Activated T-cell treated with anti-CD3 and anti-CD28 coated beads, Interleukin-2, amount 50 U/mL, for 72 hours (primary cell): ENCODE data around the gene PRLR. TPM values are rescaled to one million over a fixed set of nuclear protein-coding genes. Genes with fewer than 3 reads are reported as not detected.
"Not testable (repeated sequence)": the region's sequence is repeated elsewhere in the genome, so short reads cannot be mapped to it uniquely, and the experiment has no call there.

Experiments
- ATAC-seq, 2 donors: fragments of 150-1000 bp; cut with Tn5 transposase; replicated peaks in 1 of 2; 2 replicates each; pipeline ENCODE4 v1.10.0; 2021; ENCODE audit warnings: moderate library complexity in 2 of 2, mild to moderate bottlenecking in 1 of 2
- DNase-seq, 2 donors: peaks; one replicate each; pipeline ENCODE4 v3.0.0; 2021 to 2022; ENCODE audit warnings: mixed read lengths in 1 of 2
- H3K27ac Mint-ChIP-seq: one replicate; pipeline ENCODE4 v1.8.0; 2022; ENCODE audit warnings: mild to moderate bottlenecking, moderate library complexity, mixed read lengths
- H3K27me3 Mint-ChIP-seq: one replicate; pipeline ENCODE4 v1.8.0; 2022; ENCODE audit warnings: low read depth, mixed read lengths
- H3K36me3 Mint-ChIP-seq, 2 donors: one replicate each; pipeline ENCODE4 v1.8.0; 2022; ENCODE audit warnings: mixed read lengths in 2 of 2, mild to moderate bottlenecking in 1 of 2; ENCODE audit not compliant: insufficient read depth in 2 of 2
- H3K4me1 Mint-ChIP-seq: one replicate; pipeline ENCODE4 v1.8.0; 2022; ENCODE audit warnings: low read depth, mixed read lengths
- H3K4me3 Mint-ChIP-seq, 2 donors: one replicate each; pipeline ENCODE4 v1.8.0; 2022; ENCODE audit warnings: mild to moderate bottlenecking in 2 of 2, mixed read lengths in 2 of 2, moderate library complexity in 2 of 2
- H3K9me3 Mint-ChIP-seq, 2 donors: one replicate each; pipeline ENCODE4 v1.8.0; 2022; ENCODE audit warnings: mixed read lengths in 2 of 2
- total RNA-seq, 2 donors: library from RNA; stranded (reverse); gene quantifications; one replicate each; pipeline ENCODE4 v1.2.3, GENCODE V29; 2022

PRLR gene
- total RNA-seq, 2 donors from 2014 or later, result 0.25 TPM; not detected in 1

GRCh38 chr5:35114698-35115097 lies 115.6 kb downstream of the PRLR start:
- H3K4me1 Mint-ChIP-seq, result peaks cover 7% of the 10 kb centered on the region
- DNase-seq (no peak), ATAC-seq (no peak)
- H3K27ac Mint-ChIP-seq, result no peak overlapping the region
- no peak overlapping the region for H3K4me3 Mint-ChIP-seq
- peaks cover 54% of the 10 kb centered on the region for H3K27me3 Mint-ChIP-seq
- H3K9me3 Mint-ChIP-seq, result peaks cover 0 to 2% of the 10 kb centered on the region in 2 donors
- H3K36me3 Mint-ChIP-seq, result no peaks in the 10 kb centered on the region

GRCh38 chr5:35112300-35112699 lies 118.0 kb downstream of the PRLR start:
- ATAC-seq, result no peak
- no peak overlapping the region for H3K4me3 Mint-ChIP-seq
- peaks cover 57% of the 10 kb centered on the region for H3K27me3 Mint-ChIP-seq
- no peak overlapping the region for H3K27ac Mint-ChIP-seq
- H3K9me3 Mint-ChIP-seq, result peaks cover 0 to 2% of the 10 kb centered on the region in 2 donors
- H3K4me1 Mint-ChIP-seq, result no peaks in the 10 kb centered on the region
- H3K36me3 Mint-ChIP-seq, result peaks cover 0 to 2% of the 10 kb centered on the region in 2 donors
- DNase-seq, result no peak

- not testable (repeated sequence) for H3K4me3 Mint-ChIP-seq, H3K4me1 Mint-ChIP-seq, DNase-seq, H3K27ac Mint-ChIP-seq, ATAC-seq, H3K36me3 Mint-ChIP-seq, H3K9me3 Mint-ChIP-seq
- peaks cover 33% of the 10 kb centered on the region for H3K27me3 Mint-ChIP-seq
These were observed 125.7 kb downstream of the PRLR start for GRCh38 chr5:35104550-35104949.

- no peak for DNase-seq
- Mint-ChIP-seq H3K27ac (no peak overlapping the region), H3K4me3 (no peak overlapping the region), H3K36me3 (peaks cover 0 to 2% of the 10 kb centered on the region in 2 donors), H3K9me3 (peaks cover 0 to 1% of the 10 kb centered on the region in 2 donors), H3K27me3 (peaks cover 33% of the 10 kb centered on the region), H3K4me1 (no peaks in the 10 kb centered on the region)
- no peak for ATAC-seq
These were observed 126.5 kb downstream of the PRLR start for GRCh38 chr5:35103637-35104299.

- H3K27ac Mint-ChIP-seq, DNase-seq, H3K9me3 Mint-ChIP-seq, H3K4me3 Mint-ChIP-seq, H3K36me3 Mint-ChIP-seq, H3K4me1 Mint-ChIP-seq, ATAC-seq: not testable (repeated sequence)
- peaks cover 33% of the 10 kb centered on the region for H3K27me3 Mint-ChIP-seq
These were observed 128.6 kb downstream of the PRLR start for GRCh38 chr5:35101720-35102119.

- no peaks in the 10 kb centered on the region for H3K4me1 Mint-ChIP-seq
- H3K9me3 Mint-ChIP-seq, result no peaks in the 10 kb centered on the region
- H3K4me3 Mint-ChIP-seq, result no peak overlapping the region
- H3K36me3 Mint-ChIP-seq, result peaks cover 0 to 2% of the 10 kb centered on the region in 2 donors
- no peak for DNase-seq
- H3K27me3 Mint-ChIP-seq, result peaks cover 30% of the 10 kb centered on the region
- ATAC-seq, result no peak
- H3K27ac Mint-ChIP-seq, result no peak overlapping the region
These were observed 129.3 kb downstream of the PRLR start for GRCh38 chr5:35101016-35101415.

GRCh38 chr5:35098214-35098613 lies 132.1 kb downstream of the PRLR start:
- H3K4me1 Mint-ChIP-seq, result no peaks in the 10 kb centered on the region
- H3K27ac Mint-ChIP-seq, result no peak overlapping the region
- peaks cover 21% of the 10 kb centered on the region for H3K27me3 Mint-ChIP-seq
- H3K9me3 Mint-ChIP-seq, result no peaks in the 10 kb centered on the region
- DNase-seq (no peak), ATAC-seq (no peak)
- H3K4me3 Mint-ChIP-seq, result no peak overlapping the region
- H3K36me3 Mint-ChIP-seq, result no peaks in the 10 kb centered on the region

- H3K27me3 Mint-ChIP-seq, result peaks cover 21% of the 10 kb centered on the region
- ATAC-seq, result no peak
These were observed 133.4 kb downstream of the PRLR start for GRCh38 chr5:35096932-35097331.

GRCh38 chr5:35096216-35096615 lies 134.1 kb downstream of the PRLR start:
- Mint-ChIP-seq H3K4me1 (peaks cover 6% of the 10 kb centered on the region), H3K27me3 (peaks cover 21% of the 10 kb centered on the region), H3K36me3 (no peaks in the 10 kb centered on the region), H3K4me3 (no peak overlapping the region), H3K9me3 (no peaks in the 10 kb centered on the region), H3K27ac (no peak overlapping the region)
- no peak for DNase-seq
- no peak for ATAC-seq

More at GRCh38 chr5:35096932-35097331, 133.4 kb downstream of the PRLR start:
- Mint-ChIP-seq H3K4me3 (no peak overlapping the region), H3K27ac (no peak overlapping the region), H3K36me3 (no peaks in the 10 kb centered on the region), H3K4me1 (peaks cover 6% of the 10 kb centered on the region), H3K9me3 (no peaks in the 10 kb centered on the region)
- no peak for DNase-seq

- DNase-seq (no peak), ATAC-seq (no peak)
- H3K4me3 Mint-ChIP-seq, result no peak overlapping the region
- H3K27me3 Mint-ChIP-seq, result peaks cover 21% of the 10 kb centered on the region
- no peak overlapping the region for H3K27ac Mint-ChIP-seq
- no peaks in the 10 kb centered on the region for H3K36me3 Mint-ChIP-seq
- H3K9me3 Mint-ChIP-seq, result no peaks in the 10 kb centered on the region
- H3K4me1 Mint-ChIP-seq, result peaks cover 6% of the 10 kb centered on the region
These were observed 134.9 kb downstream of the PRLR start for GRCh38 chr5:35095366-35095765.

GRCh38 chr5:35094948-35095347 lies 135.3 kb downstream of the PRLR start:
- DNase-seq (no peak), ATAC-seq (no peak)
- Mint-ChIP-seq H3K27me3 (peaks cover 21% of the 10 kb centered on the region), H3K4me1 (peaks cover 6% of the 10 kb centered on the region), H3K4me3 (no peak overlapping the region), H3K27ac (no peak overlapping the region), H3K9me3 (no peaks in the 10 kb centered on the region), H3K36me3 (no peaks in the 10 kb centered on the region)

- H3K4me1 Mint-ChIP-seq, result peaks cover 6% of the 10 kb centered on the region
- ATAC-seq, result no peak
- no peaks in the 10 kb centered on the region for H3K36me3 Mint-ChIP-seq
- peaks cover 26% of the 10 kb centered on the region for H3K27me3 Mint-ChIP-seq
- H3K27ac Mint-ChIP-seq, result no peak overlapping the region
- DNase-seq, result no peak
- no peak overlapping the region for H3K4me3 Mint-ChIP-seq
- H3K9me3 Mint-ChIP-seq, result no peaks in the 10 kb centered on the region
These were observed 137.6 kb downstream of the PRLR start for GRCh38 chr5:35092703-35093102.

GRCh38 chr5:35091704-35092103 lies 138.6 kb downstream of the PRLR start:
- Mint-ChIP-seq H3K9me3 (no peaks in the 10 kb centered on the region), H3K36me3 (no peaks in the 10 kb centered on the region), H3K27me3 (peaks cover 27% of the 10 kb centered on the region), H3K4me1 (peaks cover 6% of the 10 kb centered on the region), H3K27ac (no peak overlapping the region), H3K4me3 (no peak overlapping the region)
- DNase-seq (no peak), ATAC-seq (no peak)
